H1 (cell line): ENCODE data around the gene MT4. TPM values are rescaled to one million over a fixed set of nuclear protein-coding genes. Genes with fewer than 3 reads are reported as not detected.

Source experiments
- CTCF ChIA-PET: fragments of 300-600 bp; sonication (Branson Sonifier 250); formaldehyde crosslinking; loops from one replicate; lab custom pipeline; 2021; ENCODE audit not compliant: partially characterized antibody; lab: Charles Lee
- POLR2A ChIA-PET: fragments of 300-600 bp; sonication (Branson Sonifier 250); formaldehyde crosslinking; loops from one replicate; lab custom pipeline; 2021; ENCODE audit warnings: inconsistent platforms; ENCODE audit not compliant: partially characterized antibody; lab: Charles Lee
- DNase-seq, 2 experiments: peaks; one replicate each; pipeline versions ENCODE4 v3.0.0 to v3.0.0-alpha.2; 2010 to 2022; ENCODE audit warnings: low spot score in 2 of 2, low read depth in 1 of 2, mixed read lengths in 1 of 2
- FAIRE-seq: peaks from 2 replicates; lab custom pipeline; 2011; peaks lifted over from hg19 to GRCh38; lab: Jason Lieb, UNC
- H2AFZ ChIP-seq: 2 replicates; pipeline ENCODE4 v1.8.1; 2012; ENCODE audit warnings: low read length, inconsistent platforms
- H2AK5ac ChIP-seq: 2 replicates; pipeline ENCODE4 v1.6.1; 2013; ENCODE audit warnings: low read depth, low read length
- H2BK120ac ChIP-seq: replicated peaks from 2 replicates; pipeline ENCODE3; 2013; ENCODE audit warnings: low read depth, low read length, inconsistent platforms
- H2BK12ac ChIP-seq: 2 replicates; pipeline ENCODE4 v1.6.1; 2013; ENCODE audit warnings: low read depth, low read length
- H2BK15ac ChIP-seq: 2 replicates; pipeline ENCODE4 v1.6.1; 2013; ENCODE audit warnings: low read length
- H2BK20ac ChIP-seq: 2 replicates; pipeline ENCODE4 v1.6.1; 2013; ENCODE audit warnings: low read length
- H2BK5ac ChIP-seq: 2 replicates; pipeline ENCODE4 v1.6.1; 2013; ENCODE audit warnings: low read depth, low read length
- H3K14ac ChIP-seq: 2 replicates; pipeline ENCODE4 v1.6.1; 2013; ENCODE audit warnings: inconsistent platforms; ENCODE audit not compliant: insufficient read length
- H3K18ac ChIP-seq: 2 replicates; pipeline ENCODE4 v1.6.1; 2013; ENCODE audit warnings: low read length; ENCODE audit errors: extremely low read depth
- H3K23ac ChIP-seq: 2 replicates; pipeline ENCODE4 v1.6.1; 2013; ENCODE audit warnings: inconsistent platforms; ENCODE audit not compliant: insufficient read length
- H3K23me2 ChIP-seq: 2 replicates; pipeline ENCODE4 v1.6.1; 2013; ENCODE audit warnings: low read depth, low read length
- H3K27ac ChIP-seq: 2 replicates; pipeline ENCODE4 v1.6.1; 2011; ENCODE audit warnings: low read depth, low read length, inconsistent platforms
- H3K27me3 ChIP-seq, 4 experiments: replicated peaks in 1 of 4; 1 replicate in 1 of 4; 2 replicates in 3 of 4; pipeline versions ENCODE4 v1.6.1 to v1.8.1; 2011 to 2013; ENCODE audit warnings: low read length in 3 of 4, mild to moderate bottlenecking in 3 of 4, inconsistent platforms in 2 of 4, mixed read lengths in 2 of 4, moderate library complexity in 1 of 4; ENCODE audit not compliant: control insufficient read depth in 3 of 4, insufficient read depth in 3 of 4; ENCODE audit errors: extremely low read depth in 1 of 4
- H3K36me3 ChIP-seq, 4 experiments: 2 replicates each; pipeline versions ENCODE4 v1.6.1 to v1.8.1; 2011 to 2013; ENCODE audit warnings: mild to moderate bottlenecking in 4 of 4, low read length in 3 of 4, moderate library complexity in 2 of 4, control low read depth in 1 of 4, inconsistent platforms in 1 of 4; ENCODE audit not compliant: insufficient read depth in 4 of 4, control insufficient read depth in 2 of 4
- H3K4ac ChIP-seq: replicated peaks from 2 replicates; pipeline ENCODE3; 2013; ENCODE audit warnings: low read length, low read depth, mixed read lengths, inconsistent platforms; ENCODE audit not compliant: insufficient read length
- H3K4me1 ChIP-seq, 4 experiments: replicated peaks in 1 of 4; 1 replicate in 1 of 4; 2 replicates in 3 of 4; pipeline versions ENCODE4 v1.6.1 to v1.8.1; 2011 to 2013; ENCODE audit warnings: low read length in 3 of 4, inconsistent platforms in 2 of 4, mixed read lengths in 1 of 4; ENCODE audit not compliant: insufficient read depth in 4 of 4, control insufficient read depth in 3 of 4
- H3K4me2 ChIP-seq, 2 experiments: 2 replicates each; pipeline versions ENCODE4 v1.6.1 to v1.8.1; 2011 to 2013; ENCODE audit warnings: low read depth in 2 of 2, low read length in 2 of 2, control low read depth in 1 of 2, inconsistent platforms in 1 of 2, mild to moderate bottlenecking in 1 of 2; ENCODE audit not compliant: insufficient read depth in 1 of 2
- H3K4me3 ChIP-seq, 4 experiments: fragments of 200-600, 300-600 bp in 1 of 4; sonication (generic), shearing (Covaris generic), sonication (Bioruptor Twin) in 1 of 4; 2 replicates each; pipeline versions ENCODE4 v1.5.1 to v1.8.1; 2011 to 2016; ENCODE audit warnings: low read length in 4 of 4, low read depth in 3 of 4, control low read depth in 2 of 4, inconsistent platforms in 2 of 4, mild to moderate bottlenecking in 2 of 4, mixed read lengths in 1 of 4, moderate library complexity in 1 of 4; ENCODE audit not compliant: insufficient read depth in 2 of 4; ENCODE audit errors: extremely low read depth in 1 of 4
- H3K56ac ChIP-seq: replicated peaks from 2 replicates; pipeline ENCODE3; 2013; ENCODE audit warnings: low read depth, mild to moderate bottlenecking, mixed read lengths, low read length, inconsistent platforms; ENCODE audit not compliant: insufficient read length
- H3K79me1 ChIP-seq: 2 replicates; pipeline ENCODE4 v1.6.1; 2013; ENCODE audit warnings: low read depth, low read length, control low read depth
- H3K79me2 ChIP-seq, 2 experiments: 2 replicates each; pipeline versions ENCODE4 v1.6.1 to v1.8.1; 2012 to 2013; ENCODE audit warnings: low read length in 2 of 2, mild to moderate bottlenecking in 2 of 2, inconsistent platforms in 1 of 2; ENCODE audit not compliant: insufficient read depth in 2 of 2, control insufficient read depth in 1 of 2
- H3K9ac ChIP-seq, 4 experiments: replicated peaks in 1 of 4; 1 replicate in 1 of 4; 2 replicates in 3 of 4; pipeline versions ENCODE4 v1.6.1 to v1.8.1; 2011 to 2013; ENCODE audit warnings: low read depth in 3 of 4, low read length in 3 of 4, control low read depth in 2 of 4, mild to moderate bottlenecking in 2 of 4, moderate library complexity in 2 of 4, inconsistent platforms in 1 of 4; ENCODE audit errors: extremely low read depth in 1 of 4
- H3K9me3 ChIP-seq, 2 experiments: 2 replicates each; pipeline versions ENCODE4 v1.6.1 to v1.8.1; 2012 to 2013; ENCODE audit warnings: mild to moderate bottlenecking in 2 of 2, moderate library complexity in 2 of 2, control low read depth in 1 of 2, inconsistent platforms in 1 of 2, low read depth in 1 of 2, low read length in 1 of 2, mixed read lengths in 1 of 2; ENCODE audit not compliant: insufficient read depth in 2 of 2
- H4K20me1 ChIP-seq, 2 experiments: replicated peaks in 1 of 2; 2 replicates each; pipeline versions ENCODE3 to v1.8.1; 2011 to 2013; ENCODE audit warnings: inconsistent platforms in 2 of 2, low read length in 2 of 2, mild to moderate bottlenecking in 1 of 2; ENCODE audit not compliant: insufficient read depth in 2 of 2, control insufficient read depth in 1 of 2
- H4K5ac ChIP-seq: 2 replicates; pipeline ENCODE4 v1.6.1; 2013; ENCODE audit warnings: low read length, low read depth, mixed read lengths, inconsistent platforms; ENCODE audit not compliant: insufficient read length
- H4K8ac ChIP-seq: 2 replicates; pipeline ENCODE4 v1.8.0; 2013; ENCODE audit warnings: mild to moderate bottlenecking, moderate library complexity, low read length, inconsistent platforms; ENCODE audit not compliant: insufficient read depth; ENCODE audit errors: extremely low read depth
- H4K91ac ChIP-seq: replicated peaks from 2 replicates; pipeline ENCODE3; 2013; ENCODE audit warnings: low read length, mixed read lengths, inconsistent platforms; ENCODE audit not compliant: insufficient read length
- ASH2L ChIP-seq: fragments of 200-600, 300-600 bp; sonication (generic); IDR thresholded peaks from one replicate; pipeline ENCODE4 v1.7.1; 2017; ENCODE audit warnings: low read length
- ATF3 ChIP-seq: IDR thresholded peaks from 2 replicates; pipeline ENCODE4 v1.6.1; 2011; ENCODE audit warnings: low read depth, mild to moderate bottlenecking, low read length; ENCODE audit not compliant: insufficient read depth
- CTBP2 ChIP-seq: IDR thresholded peaks from 2 replicates; pipeline ENCODE4 v1.7.0; 2011; ENCODE audit warnings: borderline replicate concordance, mild to moderate bottlenecking, moderate library complexity, mixed read lengths, low read length; ENCODE audit not compliant: insufficient read depth, insufficient read length
- EP300 ChIP-seq, 2 experiments: IDR thresholded peaks; 1 replicate in 1 of 2; 2 replicates in 1 of 2; pipeline ENCODE4 v1.6.1; 2011 to 2012; ENCODE audit warnings: low read depth in 2 of 2, low read length in 2 of 2, mild to moderate bottlenecking in 2 of 2, borderline replicate concordance in 1 of 2, inconsistent platforms in 1 of 2, moderate library complexity in 1 of 2
- HDAC6 ChIP-seq: IDR thresholded peaks from one replicate; pipeline ENCODE4 v1.7.1; 2012; ENCODE audit warnings: low read depth, mild to moderate bottlenecking, inconsistent platforms, low read length, moderate library complexity
- PHF8 ChIP-seq: fragments of 200-600 bp; sonication (generic); conservative IDR thresholded peaks from 2 replicates; pipeline ENCODE4 v1.7.1; 2012; ENCODE audit warnings: low read depth, mild to moderate bottlenecking, inconsistent platforms, low read length, moderate library complexity
- POLR2A ChIP-seq, 2 experiments: IDR thresholded peaks; 1 replicate in 1 of 2; 2 replicates in 1 of 2; pipeline ENCODE4 v1.6.1; 2011; ENCODE audit warnings: low read depth in 2 of 2, low read length in 2 of 2, mild to moderate bottlenecking in 2 of 2; ENCODE audit errors: control extremely low read depth in 1 of 2
- RNF2 ChIP-seq: fragments of 200-900, 300-1000 bp; sonication (generic); IDR thresholded peaks from 2 replicates; pipeline ENCODE4 v1.7.1; 2016; ENCODE audit warnings: borderline replicate concordance, low read depth, mild to moderate bottlenecking, antibody characterized with exemption, low read length; ENCODE audit not compliant: poor library complexity, severe bottlenecking; ENCODE audit errors: missing control alignments
- SP4 ChIP-seq: IDR thresholded peaks from 2 replicates; pipeline ENCODE4 v1.6.1; 2012; ENCODE audit warnings: low read length, inconsistent platforms
- TAF1 ChIP-seq: IDR thresholded peaks from 2 replicates; pipeline ENCODE4 v1.6.1; 2011; ENCODE audit warnings: mild to moderate bottlenecking, low read depth, low read length
- TEAD4 ChIP-seq: IDR thresholded peaks from 2 replicates; pipeline ENCODE4 v1.6.1; 2012; ENCODE audit warnings: low read depth, low read length, inconsistent platforms, mixed read lengths
- WGBS, 2 experiments: shearing (Covaris generic) in 1 of 2; methylation state at CpG; one replicate each; pipeline versions ENCODE4 v1.1.6 to v1.1.7; 2013 to 2015; ENCODE audit warnings: low lambda C conversion rate in 2 of 2, mixed read lengths in 2 of 2, inconsistent platforms in 1 of 2, low coverage in 1 of 2, missing lambda C conversion rate in 1 of 2; ENCODE audit not compliant: insufficient replicate concordance in 2 of 2, insufficient coverage in 1 of 2, insufficient read length in 1 of 2; ENCODE audit errors: extremely low coverage in 1 of 2, missing lambda C conversion rate in 1 of 2; 5-methylcytosine and 5-hydroxymethylcytosine counted together
- polyA plus RNA-seq, 7 experiments: library from polyadenylated mRNA; depleted of rRNA in 3 of 7; stranded (reverse) in 5 of 7; unstranded in 2 of 7; fragments of >200 nt in 5 of 7; fragments of 200-250 nt in 2 of 7; gene quantifications; 1 replicate in 5 of 7; 2 replicates in 1 of 7; 4 replicates in 1 of 7; pipeline versions ENCODE4 v1.2.1 to v1.2.3, GENCODE V29; 2011 to 2013; ENCODE audit warnings: missing spikeins in 2 of 7, mixed read lengths in 2 of 7
- total RNA-seq: library from RNA; stranded (reverse); fragmentation: NEBNext Ultra II Directional; extraction: Animal tissue kit (Norgen Biotek cat#: 25700); gene quantifications from 2 replicates; pipeline ENCODE4 v1.2.1, GENCODE V29; 2021

MT4 gene
- total and polyA plus RNA-seq, 2 of the 8 experiments (the other 6 are each of a cell fraction or from before 2014, with no cell fraction given), result not detected

- no peak overlapping the region for H3K56ac ChIP-seq
- no peak overlapping the region for H2BK20ac ChIP-seq
- H3K9ac ChIP-seq, result no peak overlapping the region
- 0 out of 2 replicates have a peak overlapping the region, but pooled peaks have one; percentile 4 for H2BK15ac ChIP-seq
- no peak for FAIRE-seq
- H2AK5ac ChIP-seq, result no peak overlapping the region
- H3K27me3 ChIP-seq, result peaks cover 25 to 55% (median 47%) of the 10 kb centered on the region in 4 experiments
- peaks cover 7 to 21% (median 10%) of the 10 kb centered on the region in 4 experiments for H3K4me1 ChIP-seq
- H3K36me3 ChIP-seq, result no peaks in the 10 kb centered on the region
- H3K23ac ChIP-seq, result no peak overlapping the region
- H3K18ac ChIP-seq, result no peak overlapping the region
- H2BK12ac ChIP-seq, result no peak overlapping the region; the same call in 1 of the 2 replicates
- ChIA-PET POLR2A (interaction anchor here (1.1 to 8.0 kb wide), 4 partner anchors 11 to 52 kb away, joined by 3 to 66 read pairs (median 8); partner anchors contain the start of gene MT1E), CTCF (interaction anchor here (0.9 to 9.2 kb wide), 7 partner anchors 11 to 96 kb away, joined by 3 to 85 read pairs (median 5); partner anchors contain the start of gene MT1E)
- H4K91ac ChIP-seq, result no peak overlapping the region
- H3K9me3 ChIP-seq, result no peaks in the 10 kb centered on the region
- no peak overlapping the region for H3K4me2 ChIP-seq
- no peak overlapping the region for H4K5ac ChIP-seq
- no peak overlapping the region for H3K27ac ChIP-seq
- no peak overlapping the region for H2AFZ ChIP-seq
- WGBS, 2 experiments, result 80% methylated on average over 8 of the region's 8 CpGs; no CpG with 5 or more reads in 1 of the 2 experiments
- H3K4ac ChIP-seq, result no peak overlapping the region
- no peak overlapping the region for H3K4me3 ChIP-seq
- peaks cover 0 to 2% of the 10 kb centered on the region in 2 experiments for H4K20me1 ChIP-seq
- H2BK120ac ChIP-seq, result no peak overlapping the region
- H3K14ac ChIP-seq, result no peak overlapping the region
- no peak overlapping the region for H2BK5ac ChIP-seq
- H3K79me1 ChIP-seq, result no peaks in the 10 kb centered on the region
- H4K8ac ChIP-seq, result no peak overlapping the region
- H3K23me2 ChIP-seq, result peaks cover 11% of the 10 kb centered on the region; the same call in 1 of the 2 replicates
- no peaks in the 10 kb centered on the region for H3K79me2 ChIP-seq
- no peak for DNase-seq
- TF ChIP-seq HDAC6 (no peak), RNF2 (no peak), TEAD4 (no peak), POLR2A (IDR thresholded peaks at IDR 0.05; ENCODE audit: control extremely low read depth in 1 of 2, low read depth in 2 of 2, low read length in 2 of 2) (no peak), EP300 (IDR thresholded peaks at IDR 0.05; ENCODE audit: borderline replicate concordance in 1 of 2, low read depth in 2 of 2, low read length in 2 of 2) (no peak), ASH2L (no peak), PHF8 (no peak), SP4 (no peak), TAF1 (no peak), CTBP2 (no peak), ATF3 (no peak)
Measured at GRCh38 chr16:56606476-56607108, 41.7 kb downstream of the MT4 start.
